CD14-positive monocyte (primary cell): ENCODE data around the gene VSIG10L. TPM values are rescaled to one million over a fixed set of nuclear protein-coding genes. Genes with fewer than 3 reads are reported as not detected.
A peak's percentile ranks its signal among the peaks of the same experiment; 100 is the strongest.

Experiments used
- DNase-seq, 3 donors: peaks; one replicate each; pipeline ENCODE4 v3.0.0-alpha.2; 2011 to 2022
- H2AFZ ChIP-seq: 2 replicates; pipeline ENCODE4 v1.6.0; 2012; ENCODE audit warnings: mild to moderate bottlenecking, low read depth, low read length, inconsistent platforms; ENCODE audit not compliant: insufficient read depth, poor library complexity, severe bottlenecking
- H3K27ac ChIP-seq, 2 donors: 1 replicate in 1 of 2; 2 replicates in 1 of 2; pipeline ENCODE4 v1.5.1; 2012 to 2013; ENCODE audit warnings: low read length in 2 of 2, control low read depth in 1 of 2, inconsistent platforms in 1 of 2, low read depth in 1 of 2, mild to moderate bottlenecking in 1 of 2
- H3K27me3 ChIP-seq, 2 donors: one replicate each; pipeline versions ENCODE4 v1.6.0 to v1.6.1; 2011 to 2013; ENCODE audit warnings: low read length in 2 of 2; ENCODE audit not compliant: control insufficient read depth in 2 of 2, insufficient read depth in 2 of 2
- H3K36me3 ChIP-seq, 2 donors: replicated peaks in 1 of 2; 1 replicate in 1 of 2; 2 replicates in 1 of 2; pipeline versions ENCODE4 v1.5.1 to v1.6.1; 2012 to 2013; ENCODE audit warnings: low read length in 2 of 2, control low read depth in 1 of 2, inconsistent platforms in 1 of 2, mild to moderate bottlenecking in 1 of 2; ENCODE audit not compliant: insufficient read depth in 2 of 2, control insufficient read depth in 1 of 2
- H3K4me1 ChIP-seq, 2 donors: 1 replicate in 1 of 2; 2 replicates in 1 of 2; pipeline versions ENCODE4 v1.5.1 to v1.6.1; 2012 to 2013; ENCODE audit warnings: low read length in 2 of 2, control low read depth in 1 of 2, inconsistent platforms in 1 of 2, mild to moderate bottlenecking in 1 of 2, moderate library complexity in 1 of 2; ENCODE audit not compliant: insufficient read depth in 2 of 2, control insufficient read depth in 1 of 2
- H3K4me2 ChIP-seq: replicated peaks from 2 replicates; pipeline ENCODE3; 2012; ENCODE audit warnings: low read length, moderate library complexity, mild to moderate bottlenecking; ENCODE audit not compliant: poor library complexity, severe bottlenecking; ENCODE audit errors: extremely low read depth
- H3K4me3 ChIP-seq, 3 experiments: fragments of 200-600 bp in 1 of 3; sonication (generic) in 1 of 3; replicated peaks in 1 of 3; 1 replicate in 2 of 3; 2 replicates in 1 of 3; pipeline ENCODE4 v1.5.1; 2011 to 2013; ENCODE audit warnings: low read length in 3 of 3, mild to moderate bottlenecking in 3 of 3, control low read depth in 2 of 3, low read depth in 2 of 3, inconsistent platforms in 1 of 3, moderate library complexity in 1 of 3
- H3K79me2 ChIP-seq: 2 replicates; pipeline ENCODE4 v1.6.0; 2012; ENCODE audit warnings: mild to moderate bottlenecking, control low read depth, inconsistent platforms, low read length, moderate library complexity; ENCODE audit not compliant: insufficient read depth
- H3K9ac ChIP-seq: 2 replicates; pipeline ENCODE4 v1.6.0; 2017; ENCODE audit warnings: low read length, mild to moderate bottlenecking; ENCODE audit not compliant: insufficient read depth, poor library complexity, severe bottlenecking
- H3K9me3 ChIP-seq, 2 donors: replicated peaks in 1 of 2; 1 replicate in 1 of 2; 2 replicates in 1 of 2; pipeline versions ENCODE4 v1.5.1 to v1.6.1; 2012 to 2013; ENCODE audit warnings: low read length in 2 of 2, control low read depth in 1 of 2; ENCODE audit not compliant: control insufficient read depth in 1 of 2, insufficient read depth in 1 of 2
- H4K20me1 ChIP-seq: 2 replicates; pipeline ENCODE4 v1.6.0; 2012; ENCODE audit warnings: mild to moderate bottlenecking, low read length, control low read depth, moderate library complexity; ENCODE audit not compliant: insufficient read depth
- H3K27ac Mint-ChIP-seq, 7 donors: one replicate each; pipeline ENCODE4 v1.8.0; 2020; ENCODE audit warnings: mild to moderate bottlenecking in 7 of 7, mixed read lengths in 7 of 7, moderate library complexity in 6 of 7, inconsistent platforms in 2 of 7
- H3K27me3 Mint-ChIP-seq, 3 donors: one replicate each; pipeline ENCODE4 v1.8.0; 2021 to 2022; ENCODE audit warnings: low read depth in 3 of 3, mild to moderate bottlenecking in 3 of 3, mixed read lengths in 3 of 3, moderate library complexity in 3 of 3, inconsistent platforms in 1 of 3
- H3K36me3 Mint-ChIP-seq, 2 donors: one replicate each; pipeline ENCODE4 v1.8.0; 2020; ENCODE audit warnings: mixed read lengths in 2 of 2, inconsistent platforms in 1 of 2, mild to moderate bottlenecking in 1 of 2
- H3K4me1 Mint-ChIP-seq: one replicate; pipeline ENCODE4 v1.8.0; 2020; ENCODE audit warnings: mild to moderate bottlenecking, mixed read lengths
- H3K4me3 Mint-ChIP-seq, 2 donors: one replicate each; pipeline ENCODE4 v1.8.0; 2020; ENCODE audit warnings: mild to moderate bottlenecking in 2 of 2, mixed read lengths in 2 of 2, moderate library complexity in 1 of 2
- H3K9me3 Mint-ChIP-seq, 7 donors: one replicate each; pipeline ENCODE4 v1.8.0; 2020 to 2022; ENCODE audit warnings: mixed read lengths in 7 of 7, mild to moderate bottlenecking in 6 of 7, moderate library complexity in 6 of 7, inconsistent platforms in 2 of 7
- WGBS: methylation state at CpG from one replicate; pipeline ENCODE4 v1.1.5; 2013; ENCODE audit warnings: missing lambda C conversion rate; ENCODE audit not compliant: insufficient coverage; 5-methylcytosine and 5-hydroxymethylcytosine counted together
- intact Hi-C, 2 donors: fragments of 100-400 bp; cut with micrococcal nuclease; formaldehyde crosslinking; loops; one replicate each; pipeline versions ENCODE4 v1.15.0 to v1.15.1; 2023
- polyA plus RNA-seq, 3 donors: library from polyadenylated mRNA; depleted of rRNA in 1 of 3; unstranded in 2 of 3; stranded (reverse) in 1 of 3; fragments of 300-500 nt in 2 of 3; fragments of >200 nt in 1 of 3; fragmentation: Illumina TruSeq in 2 of 3; gene quantifications; 1 replicate in 2 of 3; 2 replicates in 1 of 3; pipeline ENCODE4 v1.2.3, GENCODE V29; 2012 to 2021
- TF ChIP-seq, protein P1 (sequence below): fragments of 200-600 bp; IDR thresholded peaks from one replicate; pipeline ENCODE4 v1.8.0; 2022; ENCODE audit warnings: antibody characterized with exemption, mild to moderate bottlenecking

VSIG10L gene
- polyA plus RNA-seq, 3 donors: 0.62 to 2.3 (median 0.73) TPM

DNA sequence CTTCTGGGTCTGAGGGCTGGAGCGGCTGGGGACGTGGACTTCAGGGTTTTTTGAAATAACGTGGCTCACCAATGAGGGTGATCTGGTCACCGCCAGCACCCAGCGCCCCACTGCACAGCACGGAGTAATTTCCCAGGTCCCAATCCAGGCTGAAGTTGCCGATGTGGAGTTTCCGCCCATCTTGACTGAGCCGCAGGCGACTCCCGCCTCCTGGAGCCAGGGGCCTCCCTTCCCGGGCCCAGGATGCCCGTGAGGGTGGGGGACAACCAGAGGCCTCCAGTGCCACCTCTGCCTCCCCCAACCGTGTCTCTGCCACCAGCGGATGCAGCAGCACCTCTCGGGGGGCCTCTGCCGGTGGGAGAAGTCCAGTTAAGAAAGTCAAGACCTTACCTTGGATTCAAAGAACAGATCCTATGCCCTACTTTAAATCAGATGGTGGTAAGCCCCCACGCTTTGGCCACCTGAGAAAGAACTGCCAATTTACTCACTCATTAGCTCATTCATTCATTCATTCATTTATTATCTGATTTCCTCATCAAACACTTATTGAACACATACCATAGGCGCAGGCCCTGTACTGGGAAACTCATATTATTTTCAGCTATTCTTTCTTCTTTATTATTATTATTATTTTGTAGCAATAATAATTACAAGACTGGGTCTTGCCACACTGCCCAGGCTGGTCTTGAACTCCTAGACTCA lies 3.9 kb downstream of the VSIG10L start:
- peaks cover 0 to 2% of the 10 kb centered on the region in 2 donors for H3K36me3 Mint-ChIP-seq
- WGBS: 95% methylated on average over 17 of the region's 19 CpGs
- intact Hi-C loops: loop anchor here (2.0 to 5.0 kb wide), 3 partner anchors 99 to 319 kb away; no protein-coding TSS in a partner anchor
- no peak for DNase-seq
- H3K27me3 Mint-ChIP-seq: peaks cover 22 to 25% (median 23%) of the 10 kb centered on the region in 3 donors
- no peaks in the 10 kb centered on the region for H3K9me3 ChIP-seq
- H3K9ac ChIP-seq: no peak overlapping the region
- H3K4me3 ChIP-seq: peak overlapping the region in 1 of 3 experiments; percentile 86
- TF ChIP-seq, protein P1, sequence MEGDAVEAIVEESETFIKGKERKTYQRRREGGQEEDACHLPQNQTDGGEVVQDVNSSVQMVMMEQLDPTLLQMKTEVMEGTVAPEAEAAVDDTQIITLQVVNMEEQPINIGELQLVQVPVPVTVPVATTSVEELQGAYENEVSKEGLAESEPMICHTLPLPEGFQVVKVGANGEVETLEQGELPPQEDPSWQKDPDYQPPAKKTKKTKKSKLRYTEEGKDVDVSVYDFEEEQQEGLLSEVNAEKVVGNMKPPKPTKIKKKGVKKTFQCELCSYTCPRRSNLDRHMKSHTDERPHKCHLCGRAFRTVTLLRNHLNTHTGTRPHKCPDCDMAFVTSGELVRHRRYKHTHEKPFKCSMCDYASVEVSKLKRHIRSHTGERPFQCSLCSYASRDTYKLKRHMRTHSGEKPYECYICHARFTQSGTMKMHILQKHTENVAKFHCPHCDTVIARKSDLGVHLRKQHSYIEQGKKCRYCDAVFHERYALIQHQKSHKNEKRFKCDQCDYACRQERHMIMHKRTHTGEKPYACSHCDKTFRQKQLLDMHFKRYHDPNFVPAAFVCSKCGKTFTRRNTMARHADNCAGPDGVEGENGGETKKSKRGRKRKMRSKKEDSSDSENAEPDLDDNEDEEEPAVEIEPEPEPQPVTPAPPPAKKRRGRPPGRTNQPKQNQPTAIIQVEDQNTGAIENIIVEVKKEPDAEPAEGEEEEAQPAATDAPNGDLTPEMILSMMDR: no peak
- no peak overlapping the region for H3K27ac ChIP-seq
- H3K36me3 ChIP-seq: no peaks in the 10 kb centered on the region
- H2AFZ ChIP-seq: no peak overlapping the region
- H3K4me1 Mint-ChIP-seq: peaks cover 18% of the 10 kb centered on the region
- peak overlapping the region in 1 of 7 donors; percentile 11 for H3K27ac Mint-ChIP-seq
- no peaks in the 10 kb centered on the region for H4K20me1 ChIP-seq
- peaks cover 19 to 23% of the 10 kb centered on the region in 2 donors for H3K4me1 ChIP-seq
- peak overlapping the region; percentile 85 for H3K4me2 ChIP-seq
- H3K27me3 ChIP-seq: peaks cover 0 to 12% of the 10 kb centered on the region in 2 donors
- peaks cover 0 to 4% (median 2%) of the 10 kb centered on the region in 7 donors for H3K9me3 Mint-ChIP-seq
- H3K79me2 ChIP-seq: no peaks in the 10 kb centered on the region
- peak overlapping the region; percentile 89 to 97 for H3K4me3 Mint-ChIP-seq

DNA sequence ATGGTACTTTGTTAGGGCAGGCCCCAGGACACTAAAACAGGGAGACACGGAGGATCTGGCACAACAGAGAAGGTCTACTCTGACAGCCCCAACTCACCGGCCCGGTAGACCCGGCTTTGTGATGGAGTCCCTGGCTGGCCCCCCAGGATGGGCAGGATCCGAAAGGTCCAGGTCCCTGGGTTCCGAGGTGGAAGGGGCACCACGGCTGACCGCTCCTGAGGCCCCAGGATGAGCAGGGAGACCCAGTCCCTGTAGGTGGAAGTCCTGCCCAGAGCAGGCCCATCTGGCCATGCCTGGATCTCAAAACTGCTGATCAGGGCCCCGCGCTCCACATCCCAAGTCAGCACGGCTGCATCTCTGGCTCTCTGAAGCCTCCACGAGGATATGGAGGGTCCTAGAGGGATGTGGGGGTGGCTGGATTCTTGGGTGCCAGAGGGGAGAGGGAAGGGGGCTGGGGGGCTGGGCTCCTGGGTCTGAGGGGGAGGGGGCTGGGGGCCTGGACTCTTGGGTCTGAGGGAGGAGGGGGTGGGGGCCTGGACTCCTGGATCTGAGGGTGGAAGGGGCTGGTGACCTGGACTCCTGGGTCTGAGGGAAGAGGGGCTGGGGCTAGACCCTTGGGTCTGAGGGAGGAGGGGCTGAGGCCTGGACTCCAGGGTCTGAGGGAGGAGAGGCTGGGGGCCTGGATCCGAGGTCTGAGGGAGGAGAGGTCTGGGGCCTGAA lies 4.6 kb downstream of the VSIG10L start:
- H3K27me3 ChIP-seq: peaks cover 0 to 9% of the 10 kb centered on the region in 2 donors
- H3K9me3 ChIP-seq: no peaks in the 10 kb centered on the region
- H3K27ac Mint-ChIP-seq: no peak overlapping the region
- TF ChIP-seq, protein P1: no peak
- H3K4me2 ChIP-seq: no peak overlapping the region
- peaks cover 19 to 23% of the 10 kb centered on the region in 2 donors for H3K4me1 ChIP-seq
- H3K27me3 Mint-ChIP-seq: peaks cover 20% of the 10 kb centered on the region in 3 donors
- H3K79me2 ChIP-seq: no peaks in the 10 kb centered on the region
- H3K36me3 ChIP-seq: no peaks in the 10 kb centered on the region
- H3K36me3 Mint-ChIP-seq: peaks cover 0 to 2% of the 10 kb centered on the region in 2 donors
- no peak overlapping the region for H3K4me3 ChIP-seq
- no peak overlapping the region for H3K27ac ChIP-seq
- 97% methylated on average over 12 of the region's 13 CpGs for WGBS
- H2AFZ ChIP-seq: no peak overlapping the region
- intact Hi-C loops: loop anchor here (5.0 kb wide), 2 partner anchors 100 to 320 kb away; no protein-coding TSS in a partner anchor
- no peak overlapping the region for H3K4me3 Mint-ChIP-seq
- no peak for DNase-seq
- H3K9ac ChIP-seq: no peak overlapping the region
- H3K9me3 Mint-ChIP-seq: peaks cover 0 to 4% (median 2%) of the 10 kb centered on the region in 7 donors
- no peaks in the 10 kb centered on the region for H4K20me1 ChIP-seq
- peaks cover 18% of the 10 kb centered on the region for H3K4me1 Mint-ChIP-seq
